Endothelial cell of umbilical vein (primary cell): ENCODE measurements around the gene LPP. TPM values are rescaled to one million over a fixed set of nuclear protein-coding genes. Genes with fewer than 3 reads are reported as not detected.

Experiments used
- BruUV-seq: library from RNA; stranded (reverse); fragments of 400-500 nt; replicated peaks from 2 replicates; lab custom pipeline; 2021; lab: Mats Ljungman, UMichigan
- CTCF ChIA-PET: fragments of 300-600, 350-600 bp; sonication (Branson Sonifier 250); formaldehyde crosslinking; loops from one replicate; lab custom pipeline; 2021; ENCODE audit warnings: antibody characterized with exemption, inconsistent platforms; lab: Charles Lee
- POLR2A ChIA-PET: fragments of 300-600, 350-600 bp; sonication (Branson Sonifier 250); formaldehyde crosslinking; loops from one replicate; lab custom pipeline; 2021; ENCODE audit warnings: antibody characterized with exemption, inconsistent platforms; lab: Charles Lee
- DNase-seq: peaks from one replicate; pipeline ENCODE4 v3.0.0-alpha.2; 2011; ENCODE audit warnings: low read depth, low spot score
- FAIRE-seq: peaks from 2 replicates; lab custom pipeline; 2011; peaks lifted over from hg19 to GRCh38; lab: Jason Lieb, UNC
- H2AFZ ChIP-seq: 2 replicates; pipeline ENCODE4 v1.6.0; 2012; ENCODE audit warnings: low read depth, low read length, control low read depth, inconsistent platforms
- H3K27ac ChIP-seq: 2 replicates; pipeline ENCODE4 v1.5.1; 2011; ENCODE audit warnings: low read depth, mild to moderate bottlenecking, control low read depth, low read length, moderate library complexity; ENCODE audit not compliant: insufficient read depth
- H3K27me3 ChIP-seq, 2 experiments: 2 replicates each; pipeline versions ENCODE4 v1.6.0 to v1.6.1; 2011; ENCODE audit warnings: low read length in 2 of 2, mixed read lengths in 1 of 2; ENCODE audit not compliant: control insufficient read depth in 2 of 2, insufficient read depth in 2 of 2
- H3K36me3 ChIP-seq, 2 experiments: 2 replicates in 1 of 2; 3 replicates in 1 of 2; pipeline ENCODE4 v1.5.1; 2011; ENCODE audit warnings: low read length in 2 of 2, mild to moderate bottlenecking in 1 of 2, moderate library complexity in 1 of 2; ENCODE audit not compliant: control insufficient read depth in 2 of 2, insufficient read depth in 2 of 2; ENCODE audit errors: extremely low read depth in 1 of 2
- H3K4me1 ChIP-seq: 3 replicates; pipeline ENCODE4 v1.5.1; 2011; ENCODE audit warnings: mild to moderate bottlenecking, low read length; ENCODE audit not compliant: control insufficient read depth, insufficient read depth; ENCODE audit errors: extremely low read depth
- H3K4me2 ChIP-seq: 2 replicates; pipeline ENCODE4 v1.6.1; 2011; ENCODE audit warnings: low read length, control low read depth, mixed read lengths; ENCODE audit not compliant: insufficient read depth
- H3K4me3 ChIP-seq, 3 experiments: fragments of 200-600 bp in 1 of 3; sonication (generic), shearing (Covaris generic) in 1 of 3; replicated peaks in 1 of 3; 2 replicates each; pipeline ENCODE4 v1.5.1; 2011 to 2016; ENCODE audit warnings: control low read depth in 3 of 3, low read length in 3 of 3, mild to moderate bottlenecking in 2 of 3, inconsistent platforms in 1 of 3, low read depth in 1 of 3, moderate library complexity in 1 of 3; ENCODE audit not compliant: insufficient read depth in 1 of 3
- H3K79me2 ChIP-seq: 2 replicates; pipeline ENCODE4 v1.6.0; 2012; ENCODE audit warnings: low read length, inconsistent platforms; ENCODE audit not compliant: control insufficient read depth, insufficient read depth
- H3K9ac ChIP-seq: replicated peaks from 2 replicates; pipeline ENCODE3; 2011; ENCODE audit warnings: low read length, control low read depth; ENCODE audit not compliant: insufficient read depth; ENCODE audit errors: extremely low read depth
- H3K9me1 ChIP-seq: replicated peaks from 3 replicates; pipeline ENCODE4 v1.6.0; 2011; ENCODE audit warnings: mild to moderate bottlenecking, low read length; ENCODE audit not compliant: control insufficient read depth, insufficient read depth; ENCODE audit errors: extremely low read depth
- H3K9me3 ChIP-seq: replicated peaks from 2 replicates; pipeline ENCODE4 v1.5.1; 2012; ENCODE audit warnings: low read length, inconsistent platforms; ENCODE audit not compliant: control insufficient read depth, insufficient read depth
- H4K20me1 ChIP-seq: replicated peaks from 2 replicates; pipeline ENCODE3; 2011; ENCODE audit warnings: mild to moderate bottlenecking, low read length; ENCODE audit not compliant: control insufficient read depth, insufficient read depth; ENCODE audit errors: extremely low read depth
- CTCF ChIP-seq, 2 donors: IDR thresholded peaks; 1 replicate in 1 of 2; 2 replicates in 1 of 2; pipeline ENCODE4 v1.5.1; 2011; ENCODE audit warnings: low read length in 2 of 2, mild to moderate bottlenecking in 2 of 2, moderate library complexity in 2 of 2, control low read depth in 1 of 2, inconsistent platforms in 1 of 2, low read depth in 1 of 2; ENCODE audit not compliant: insufficient read depth in 1 of 2; ENCODE audit errors: extremely low read depth in 1 of 2
- EZH2 ChIP-seq: IDR thresholded peaks from 2 replicates; pipeline ENCODE4 v1.6.1; 2012; ENCODE audit warnings: borderline replicate concordance, low read depth, mild to moderate bottlenecking, moderate library complexity, low read length, inconsistent platforms; ENCODE audit not compliant: severe bottlenecking
- FOS ChIP-seq: IDR thresholded peaks from 2 replicates; pipeline ENCODE4 v1.6.1; 2011; ENCODE audit warnings: mild to moderate bottlenecking, low read length, moderate library complexity, borderline replicate concordance; ENCODE audit not compliant: insufficient read depth
- GATA2 ChIP-seq: IDR thresholded peaks from 2 replicates; pipeline ENCODE4 v1.7.0; 2011; ENCODE audit warnings: low read depth, mild to moderate bottlenecking, moderate library complexity, mixed read lengths, low read length; ENCODE audit not compliant: insufficient read length, insufficient read depth
- JUN ChIP-seq: IDR thresholded peaks from 2 replicates; pipeline ENCODE4 v1.6.1; 2011; ENCODE audit warnings: borderline replicate concordance, low read depth; ENCODE audit not compliant: insufficient read length, insufficient read depth
- MYC ChIP-seq: IDR thresholded peaks from one replicate; pipeline ENCODE4 v1.6.1; 2011; ENCODE audit warnings: mild to moderate bottlenecking, low read depth, low read length
- POLR2A ChIP-seq: IDR thresholded peaks from 2 replicates; pipeline ENCODE4 v1.6.1; 2012; ENCODE audit warnings: low read depth, mild to moderate bottlenecking, control low read depth, low read length
- POLR2AphosphoS5 ChIP-seq: IDR thresholded peaks from 2 replicates; pipeline ENCODE4 v1.6.1; 2012; ENCODE audit warnings: low read depth, mild to moderate bottlenecking, control low read depth, low read length, moderate library complexity; ENCODE audit not compliant: insufficient read depth
- dilution Hi-C: fragments of 300-500 bp; cut with MboI; formaldehyde crosslinking; loops from one replicate; pipeline ENCODE4 v1.15.0; 2019; ENCODE audit warnings: low sequenced_read_pairs; ENCODE audit not compliant: extremely low pct_ligation_motif_present
- intact Hi-C: fragments of 100-400 bp; cut with micrococcal nuclease; formaldehyde crosslinking; loops from one replicate; pipeline ENCODE4 v1.10.0; 2022
- polyA plus RNA-seq, 4 experiments: library from polyadenylated mRNA; depleted of rRNA in 3 of 4; stranded (reverse) in 3 of 4; unstranded in 1 of 4; fragments of >200 nt; gene quantifications; 2 replicates each; pipeline versions ENCODE4 v1.2.1 to v1.2.3, GENCODE V29; 2011 to 2012; ENCODE audit warnings: missing spikeins in 1 of 4
- total RNA-seq: library from RNA; stranded (reverse); gene quantifications from 2 replicates; pipeline ENCODE4 v1.2.3, GENCODE V29; 2021
- TF ChIP-seq, protein P1 (sequence below): IDR thresholded peaks from 2 replicates; pipeline ENCODE4 v1.6.1; 2011; ENCODE audit not compliant: insufficient read depth, insufficient read length

Gene LPP
- total and polyA plus RNA-seq, 2 donors (not counting 3 experiments of a cell fraction or from before 2014, with no cell fraction given) = 16.9 to 153 TPM

DNA sequence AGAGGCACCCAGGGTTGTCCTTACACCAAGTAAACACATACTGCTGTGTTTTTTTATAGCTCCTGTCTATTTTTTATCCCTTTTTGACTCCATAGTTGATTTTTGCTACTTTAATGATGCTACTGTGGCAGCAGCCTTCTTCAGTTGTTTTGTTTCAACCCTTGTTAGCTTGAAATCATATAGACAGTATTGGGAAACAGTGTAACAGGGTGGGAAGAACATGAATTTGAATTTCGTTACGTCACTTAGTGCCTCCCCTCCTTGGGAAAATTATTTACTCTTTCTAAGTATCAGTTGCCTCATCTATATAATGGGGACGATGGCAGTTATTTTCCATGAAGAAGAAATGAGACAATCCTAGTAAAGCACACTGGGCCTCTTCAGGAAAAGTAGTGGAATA, 608.0 kb downstream of the LPP start:
- Histone ChIP-seq H4K20me1 (no peaks in the 10 kb centered on the region), H3K4me2 (no peak overlapping the region), H3K79me2 (no peaks in the 10 kb centered on the region), H3K9me1 (no peaks in the 10 kb centered on the region), H2AFZ (no peak overlapping the region), H3K4me3 (no peak overlapping the region), H3K27me3 (no peaks in the 10 kb centered on the region), H3K36me3 (peaks cover 0 to 2% of the 10 kb centered on the region in 2 experiments), H3K4me1 (no peaks in the 10 kb centered on the region), H3K9ac (no peak overlapping the region), H3K9me3 (no peaks in the 10 kb centered on the region), H3K27ac (no peak overlapping the region)
- dilution Hi-C loops = no loop called here
- FAIRE-seq (no peak), DNase-seq (no peak)
- intact Hi-C loops = no loop called here
- ChIA-PET CTCF (interaction anchor here (1.2 kb wide), 1 partner anchor 9 kb away, joined by 4 read pairs; no protein-coding TSS in a partner anchor), POLR2A (no interaction called here)
- TF ChIP-seq GATA2 = no peak
- TF ChIP-seq, protein P1, sequence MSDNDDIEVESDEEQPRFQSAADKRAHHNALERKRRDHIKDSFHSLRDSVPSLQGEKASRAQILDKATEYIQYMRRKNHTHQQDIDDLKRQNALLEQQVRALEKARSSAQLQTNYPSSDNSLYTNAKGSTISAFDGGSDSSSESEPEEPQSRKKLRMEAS = no peak
- no peak for TF ChIP-seq JUN
- TF ChIP-seq CTCF (IDR thresholded peaks at IDR 0.05; ENCODE audit: extremely low read depth in 1 of 2, insufficient read depth in 1 of 2, low read depth in 1 of 2, low read length in 2 of 2) = no peak
- TF ChIP-seq EZH2 = no peak
- TF ChIP-seq MYC = no peak
- no peak for TF ChIP-seq POLR2A
- no peak for TF ChIP-seq POLR2AphosphoS5
- no peak for TF ChIP-seq FOS
- BruUV-seq = no TSS peak
